SKM-1 (cell line): ENCODE measurements around the gene HECW1.

ENCODE experiments used
- DNase-seq: peaks from one replicate; lab custom pipeline; 2025; ENCODE audit not compliant: unreplicated experiment; lab: John Stamatoyannopoulos, UW

Gene HECW1

DNA sequence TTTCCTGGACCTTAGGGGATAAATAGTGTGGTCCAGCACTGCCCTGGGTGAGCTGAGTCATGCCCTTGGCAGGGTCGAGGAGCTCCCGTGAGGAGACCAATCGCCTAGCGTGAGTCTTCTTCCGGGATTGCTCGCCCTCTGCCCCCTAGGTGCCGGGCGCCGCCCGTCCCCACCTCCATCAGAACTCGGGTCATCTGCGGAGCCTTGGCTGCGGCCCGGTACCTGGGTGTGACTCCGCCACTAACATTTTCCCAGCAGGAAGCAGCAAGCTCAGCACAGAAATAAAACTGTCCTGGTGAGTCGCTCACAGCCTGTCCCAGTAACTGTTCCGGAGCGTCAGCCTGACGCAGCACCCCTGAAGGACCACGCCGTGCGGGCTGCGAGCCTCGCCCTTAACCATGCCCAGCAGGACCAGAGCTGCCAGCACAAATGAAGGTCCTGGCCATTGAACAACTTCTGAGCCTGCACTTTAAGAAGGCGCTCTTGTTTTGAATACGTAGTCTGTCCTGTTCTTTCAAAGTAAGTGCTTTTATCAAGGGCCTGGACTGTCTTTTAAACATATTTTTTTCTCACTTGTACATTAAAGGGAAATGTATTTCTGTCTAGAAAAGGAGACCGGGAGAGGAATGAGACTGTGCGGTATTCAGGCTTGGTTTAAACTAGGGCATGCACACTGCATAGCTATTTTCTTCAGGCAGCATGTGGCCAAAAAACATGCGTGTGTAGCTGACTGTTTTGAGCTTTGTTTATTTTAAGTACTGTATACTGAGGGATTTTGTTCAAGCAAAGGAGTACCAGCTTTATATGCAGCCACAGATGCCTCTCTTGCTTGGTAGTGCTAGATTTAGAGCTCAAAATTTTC lies 136.7 kb downstream of the HECW1 start:
- DNase-seq = no peak

DNA sequence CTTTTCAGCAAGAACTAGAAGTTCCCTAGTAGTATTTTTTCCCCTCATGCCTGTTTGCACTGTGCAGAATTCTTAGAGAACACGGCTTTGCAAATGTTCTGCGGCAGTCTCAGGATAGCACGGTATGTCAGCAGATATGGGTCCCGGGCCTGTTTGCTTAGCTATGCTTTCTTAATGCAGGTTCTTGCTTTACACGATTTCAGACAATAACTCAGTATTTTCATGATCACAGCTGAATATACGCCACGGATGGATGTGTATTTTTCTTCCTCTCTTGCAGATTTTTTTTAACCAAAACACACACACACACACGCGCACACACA lies 137.3 kb downstream of the HECW1 start:
- no peak for DNase-seq

DNA sequence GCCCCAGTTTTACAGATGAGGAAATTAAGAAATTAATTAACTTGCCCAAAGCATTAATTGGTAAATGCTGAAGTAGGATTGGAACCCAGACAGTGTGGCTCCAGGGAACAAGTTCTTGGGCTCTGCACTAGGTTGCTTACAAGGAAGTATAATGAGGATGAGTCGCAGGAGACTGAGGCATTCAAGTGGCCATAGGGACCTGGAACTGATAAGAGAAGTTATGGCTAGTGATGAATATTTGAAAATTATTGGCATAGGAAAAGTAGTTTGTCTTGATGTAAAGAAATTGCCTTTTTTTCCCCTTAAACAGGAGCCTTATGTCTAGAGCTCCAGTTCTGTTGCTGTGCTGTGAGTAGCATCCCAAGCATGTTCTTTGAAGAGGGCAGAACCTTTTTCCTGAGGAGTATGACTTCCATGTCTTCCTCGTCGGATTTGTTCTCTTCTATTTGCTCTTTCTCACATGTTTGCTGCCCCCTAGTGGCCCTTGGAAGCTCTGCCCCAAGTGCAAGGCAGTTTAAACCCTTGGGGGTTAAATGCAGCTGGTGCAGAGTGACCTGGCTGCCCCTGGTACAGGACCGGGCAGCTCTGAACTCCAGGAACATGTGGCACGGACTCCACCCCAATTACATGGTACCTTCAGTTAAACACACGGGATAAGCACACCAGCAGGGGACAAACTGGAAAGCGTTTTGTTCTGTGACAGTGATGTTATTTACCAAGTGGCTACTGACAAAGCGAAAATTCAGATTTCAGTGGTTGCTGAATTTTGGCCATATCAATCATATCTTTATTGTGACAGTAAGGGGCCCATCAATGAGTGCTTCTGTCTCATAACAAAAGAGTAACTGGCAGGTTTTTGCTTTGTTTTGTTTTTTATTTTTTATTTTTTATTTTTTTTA lies 148.8 kb downstream of the HECW1 start:
- peak; percentile 37 for DNase-seq

DNA sequence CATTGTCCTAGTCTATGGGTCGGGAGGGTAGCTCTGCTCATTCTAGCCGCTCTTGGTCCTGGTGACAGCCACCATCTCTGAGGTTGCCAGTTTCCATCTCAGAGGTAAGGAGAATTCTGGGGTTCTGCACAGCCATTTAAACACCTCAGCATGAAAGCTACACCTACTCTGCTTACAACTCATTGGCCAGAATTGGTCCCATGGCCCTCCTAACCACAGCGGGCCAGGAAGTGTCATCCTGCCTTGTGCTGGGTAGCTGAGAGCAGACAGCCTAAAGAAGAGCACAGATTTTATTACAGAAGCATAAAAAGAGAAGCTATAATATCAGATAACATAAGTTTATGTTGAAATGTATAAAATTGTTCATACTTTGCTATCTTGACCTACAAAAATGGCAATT lies 152.7 kb downstream of the HECW1 start:
- DNase-seq = no peak

DNA sequence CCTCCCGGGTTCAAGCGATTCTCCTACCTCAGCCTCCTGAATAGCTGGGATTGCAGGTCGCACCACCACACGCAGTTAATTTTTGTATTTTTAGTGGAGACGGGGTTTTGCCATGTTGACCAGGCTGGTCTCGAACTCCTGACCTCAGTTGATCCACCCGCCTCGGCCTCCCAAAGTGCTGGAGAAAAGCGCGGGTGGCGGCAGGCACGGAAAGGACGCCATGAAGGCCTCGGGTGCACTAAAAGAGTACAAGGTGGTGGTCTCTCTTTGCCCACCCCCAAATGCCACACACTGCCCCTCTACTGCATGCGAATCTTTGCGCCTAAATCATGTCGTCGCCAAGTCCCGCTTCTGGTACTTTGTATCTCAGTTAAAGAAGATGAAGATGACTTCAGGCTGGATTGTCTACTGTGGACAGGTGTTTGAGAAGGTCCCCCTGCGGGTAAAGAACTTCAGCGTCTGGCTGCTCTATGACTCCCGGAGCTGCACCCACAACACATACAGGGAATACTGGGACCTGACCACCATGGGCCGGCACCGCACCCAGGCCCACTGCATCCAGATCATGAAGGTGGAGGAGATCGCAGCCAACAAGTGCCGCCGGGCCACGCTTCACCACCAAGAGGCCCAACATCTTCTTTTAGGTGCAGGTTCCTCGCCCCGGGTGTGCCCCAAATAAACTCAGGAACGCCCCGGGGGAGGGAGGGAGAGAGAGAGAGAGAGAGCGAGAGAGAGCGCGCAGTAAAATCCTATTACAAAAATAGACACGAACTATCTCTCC lies 161.7 kb downstream of the HECW1 start:
- DNase-seq = no peak

DNA sequence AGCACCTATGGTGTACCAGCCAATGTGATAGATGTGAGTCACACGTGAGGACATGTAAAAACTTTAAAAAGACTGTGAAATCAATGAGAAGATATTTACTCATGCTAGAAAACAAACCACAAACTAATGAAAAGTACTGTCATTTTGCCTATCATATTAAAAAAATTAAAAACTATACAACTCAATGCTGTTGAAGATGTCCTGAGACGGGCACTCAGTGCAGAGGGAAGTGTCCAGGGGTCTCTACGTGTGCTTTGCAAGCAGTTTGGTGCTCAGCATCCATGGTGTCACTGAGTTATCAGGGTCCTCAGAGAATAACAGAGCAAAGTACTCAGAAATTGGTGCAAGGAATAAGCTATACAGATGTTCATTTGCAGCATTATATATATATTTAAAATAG lies 162.3 kb downstream of the HECW1 start:
- DNase-seq = no peak

DNA sequence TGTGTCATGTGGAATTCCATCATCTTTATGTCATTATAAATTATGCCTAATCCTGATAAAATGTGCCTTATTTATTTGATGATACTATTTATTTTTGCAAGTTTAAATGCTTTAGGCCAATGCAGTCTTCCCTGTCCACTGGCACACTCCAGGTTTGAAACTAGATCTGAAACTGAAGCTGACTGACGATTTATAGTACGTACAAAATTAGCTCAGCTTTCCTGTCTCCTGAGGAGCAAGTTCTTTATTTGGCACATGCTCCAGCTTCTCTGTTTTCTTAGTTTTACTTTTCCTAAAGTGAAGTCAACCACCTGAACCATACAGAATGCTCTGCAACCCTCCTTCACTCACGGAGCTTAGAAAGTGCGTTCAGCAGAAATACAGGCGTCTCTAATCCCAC lies 164.1 kb downstream of the HECW1 start:
- no peak for DNase-seq

DNA sequence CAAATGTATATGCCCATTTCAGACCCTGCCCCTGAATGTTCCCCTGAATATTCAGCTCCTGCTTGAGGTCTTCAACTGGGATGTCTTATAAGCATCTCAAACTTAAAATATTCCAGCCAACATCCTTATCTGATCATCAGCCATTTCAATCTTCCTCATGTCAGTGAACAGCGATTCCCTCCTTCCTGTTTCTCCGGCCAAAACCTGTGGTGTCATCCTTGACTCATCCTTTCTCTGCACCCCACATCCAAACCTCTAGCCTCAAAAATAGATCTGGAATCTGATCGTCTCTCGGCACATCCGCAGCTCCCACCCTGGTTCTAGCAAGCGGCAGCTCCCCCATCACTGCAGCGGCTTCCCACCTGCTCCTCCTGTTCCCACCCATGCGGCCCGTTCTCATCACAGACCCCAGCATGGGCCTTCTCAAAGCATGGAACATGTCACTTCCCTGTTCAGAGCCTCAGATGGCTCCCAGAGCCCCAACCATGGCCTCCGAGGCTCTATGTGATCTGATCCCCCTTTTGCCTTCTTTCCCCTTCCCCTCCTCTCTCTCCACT lies 165.7 kb downstream of the HECW1 start:
- DNase-seq = no peak

DNA sequence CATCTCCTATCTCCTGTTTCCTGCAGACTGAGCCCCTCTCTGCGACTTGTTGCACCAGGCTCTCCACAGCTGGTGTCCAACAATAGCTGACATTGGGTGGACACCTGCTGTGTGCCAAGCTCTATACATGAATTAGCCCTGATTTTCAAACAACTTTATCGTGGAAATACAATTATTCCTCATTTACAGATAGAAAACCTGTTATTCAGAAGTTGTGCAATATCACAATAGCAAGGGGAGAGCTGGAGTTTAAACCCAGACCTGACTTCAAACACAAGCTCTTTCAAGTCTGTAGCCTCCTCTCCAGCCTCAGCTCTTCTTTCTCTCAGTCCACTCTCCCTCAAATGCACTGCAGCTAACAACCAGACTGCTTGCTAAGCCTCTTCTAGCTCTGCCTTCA lies 168.8 kb downstream of the HECW1 start:
- DNase-seq = no peak

DNA sequence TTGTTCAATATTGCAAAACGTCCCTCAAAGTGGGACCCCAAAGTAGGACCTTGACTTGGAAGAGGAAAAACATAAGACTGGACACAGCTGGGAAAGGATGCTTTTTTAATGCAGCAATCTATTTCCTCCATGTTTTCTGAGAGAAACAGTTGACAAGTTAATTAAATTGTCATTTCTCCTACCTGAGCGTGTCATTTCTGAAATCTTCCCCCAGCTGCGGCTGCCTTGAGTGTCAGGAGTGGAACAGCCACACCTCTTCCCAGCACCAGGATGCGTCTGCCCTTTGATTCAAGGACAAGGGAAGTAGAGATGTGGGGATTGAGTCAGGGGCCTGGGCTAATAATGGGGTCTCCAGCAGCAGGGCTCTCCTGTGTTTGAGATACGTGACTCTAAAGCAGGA lies 171.3 kb downstream of the HECW1 start:
- no peak for DNase-seq

DNA sequence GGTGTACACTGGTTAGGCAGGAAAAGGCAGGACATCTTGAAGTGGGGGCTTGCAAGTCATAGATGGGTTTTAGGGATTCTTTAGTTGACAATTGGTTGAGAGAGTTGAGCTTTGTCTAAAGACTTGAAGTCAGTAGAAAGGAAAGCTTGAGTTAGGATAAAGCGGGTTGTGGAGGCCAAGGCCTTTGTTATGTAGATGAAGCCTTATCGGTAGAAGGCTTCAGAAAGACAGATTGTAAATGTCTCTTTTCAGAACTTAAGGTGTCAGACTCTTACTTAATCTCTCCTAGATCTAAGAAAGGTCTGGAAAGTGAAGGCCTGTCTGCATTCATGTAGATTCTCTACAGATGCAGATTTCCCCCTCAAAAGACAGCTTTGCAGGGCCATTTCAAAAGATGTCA lies 177.4 kb downstream of the HECW1 start:
- no peak for DNase-seq

DNA sequence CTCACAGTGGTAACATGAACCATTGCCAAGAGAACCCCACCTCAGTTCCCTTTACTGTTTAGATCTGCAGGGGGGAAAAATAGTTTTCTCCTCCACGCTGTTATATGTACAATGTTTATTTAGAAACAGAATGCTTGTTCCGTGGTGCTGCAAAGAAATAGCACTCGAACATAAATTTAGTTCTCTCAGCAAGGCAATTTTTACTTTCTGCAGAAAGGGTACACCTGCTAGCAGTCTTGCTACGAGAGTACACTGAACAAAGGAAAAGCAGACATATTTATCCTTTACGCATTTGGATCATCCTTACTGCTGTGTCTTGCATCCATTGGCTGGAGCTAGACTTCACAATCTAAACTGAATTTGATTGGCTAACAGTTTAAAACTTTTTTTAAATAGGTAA lies 178.5 kb downstream of the HECW1 start:
- DNase-seq = no peak

DNA sequence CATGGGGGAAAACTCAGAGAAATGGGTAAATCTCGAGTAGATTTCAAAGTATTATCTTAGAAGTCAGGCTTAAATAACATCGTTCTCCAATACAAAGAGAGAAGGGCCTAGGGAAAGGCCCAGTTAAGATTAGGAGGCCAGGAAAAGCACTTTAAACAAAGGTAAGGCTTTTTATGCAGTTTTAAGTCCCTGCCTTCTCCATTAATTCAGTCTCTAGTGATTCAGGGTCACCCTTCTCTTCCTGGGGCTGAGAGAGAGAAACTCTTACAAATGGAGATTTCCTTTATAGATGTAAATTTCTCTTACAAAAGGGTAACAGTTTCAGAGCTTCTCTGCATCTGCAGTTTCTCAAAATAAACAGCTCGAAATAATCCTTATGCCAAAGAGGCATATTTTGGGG lies 179.3 kb downstream of the HECW1 start:
- DNase-seq = no peak

DNA sequence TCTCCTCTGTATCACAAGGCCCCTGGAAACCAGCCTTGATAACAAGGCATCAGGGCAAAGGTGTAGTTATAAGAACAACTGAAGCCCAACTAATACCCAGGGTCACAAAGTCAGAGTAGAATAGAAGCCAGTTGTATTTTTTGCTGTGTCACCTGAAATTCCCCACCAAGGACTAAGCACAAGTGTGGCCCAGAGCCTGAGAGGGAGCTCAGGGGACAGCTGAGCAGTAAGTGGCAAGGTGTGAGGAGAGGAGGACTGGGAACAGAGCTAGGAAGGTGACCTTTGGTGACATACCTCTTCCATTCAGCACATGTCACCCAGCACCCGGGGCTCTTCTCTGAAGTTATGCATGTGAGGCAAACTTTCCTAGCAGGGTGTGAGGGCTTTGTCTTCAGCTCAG lies 179.9 kb downstream of the HECW1 start:
- no peak for DNase-seq

DNA sequence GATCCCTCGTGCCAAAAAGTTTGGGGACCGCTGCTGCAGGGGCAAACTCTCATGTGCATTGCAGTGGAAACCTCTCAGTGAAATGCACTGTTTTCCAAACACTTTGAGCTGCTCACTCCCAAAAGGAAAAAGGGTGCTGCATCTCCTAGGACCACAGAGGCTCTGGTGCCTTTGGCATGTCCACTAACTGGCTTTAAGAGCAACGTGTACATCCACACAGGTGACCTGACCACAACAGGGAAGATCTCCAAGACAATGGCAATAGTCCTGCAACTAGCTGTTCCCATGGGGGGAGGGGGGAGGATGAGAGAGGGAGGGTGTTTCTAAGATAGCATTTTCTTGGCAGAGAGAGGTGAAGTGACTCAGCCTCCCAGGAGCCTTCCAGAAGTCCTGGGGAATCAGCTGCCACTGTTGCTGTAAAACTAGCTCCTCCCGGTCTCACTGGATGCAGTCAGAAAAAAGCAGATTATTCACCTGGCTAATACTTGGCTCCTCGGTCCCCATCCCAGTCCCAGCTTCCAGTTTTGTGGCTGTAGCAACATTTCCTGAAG lies 181.7 kb downstream of the HECW1 start:
- no peak for DNase-seq

DNA sequence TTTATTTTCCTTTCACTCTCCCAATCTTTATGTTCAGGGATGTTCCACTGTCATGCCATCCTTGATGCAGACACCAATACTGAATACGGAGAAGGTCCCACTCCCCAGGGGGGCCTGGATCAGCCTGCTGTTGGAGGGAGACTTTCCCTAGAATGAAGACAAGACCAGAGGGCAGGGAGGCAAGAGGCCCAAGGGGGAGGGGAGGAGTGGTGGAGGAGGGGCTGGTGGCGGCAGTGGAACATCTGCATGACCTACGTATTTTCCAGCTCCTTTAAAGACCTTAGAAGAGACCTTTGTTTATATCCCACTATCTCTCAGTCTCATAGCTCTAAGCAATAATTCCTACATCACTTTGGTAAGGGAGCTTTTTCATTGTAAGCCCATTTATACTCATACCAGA lies 183.0 kb downstream of the HECW1 start:
- no peak for DNase-seq

DNA sequence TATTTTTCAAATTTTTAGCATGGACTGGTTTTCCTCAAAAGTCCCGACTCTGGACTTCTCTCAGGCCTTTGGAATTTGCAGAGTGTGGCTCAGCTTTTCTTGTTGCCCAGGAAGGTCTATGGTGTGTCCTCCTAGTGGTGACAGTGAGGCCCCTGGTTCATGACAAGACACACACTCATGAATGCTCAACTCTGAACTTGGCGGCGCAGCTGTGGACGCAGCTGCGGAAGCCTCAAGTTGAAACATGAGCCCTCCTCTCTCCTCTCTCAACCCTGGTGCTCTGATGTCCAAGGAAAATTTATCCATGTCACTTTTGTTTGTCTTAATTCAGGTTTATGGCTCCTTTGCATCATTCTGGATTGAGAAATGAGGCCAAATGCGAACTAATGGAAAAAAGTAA lies 183.9 kb downstream of the HECW1 start:
- DNase-seq = no peak

DNA sequence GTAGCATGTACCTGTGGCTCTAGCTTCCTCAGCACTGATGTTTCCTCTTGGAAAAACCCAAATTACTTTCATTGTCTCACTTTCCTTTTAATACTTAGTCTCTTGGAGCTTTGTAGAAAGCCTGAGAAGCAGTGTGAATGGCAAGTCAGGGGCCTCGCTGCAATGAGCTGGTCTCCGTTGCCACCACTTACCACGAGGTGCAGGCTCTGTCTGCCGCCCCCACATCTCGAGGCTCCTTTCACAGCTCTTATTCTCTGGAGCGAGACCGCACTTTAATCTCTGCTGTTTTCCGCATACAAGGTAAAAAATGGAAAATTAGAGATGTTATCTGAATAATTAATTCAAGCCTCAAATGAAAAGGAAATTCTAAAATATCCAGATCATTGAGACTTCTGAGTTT lies 186.2 kb downstream of the HECW1 start:
- DNase-seq = no peak

DNA sequence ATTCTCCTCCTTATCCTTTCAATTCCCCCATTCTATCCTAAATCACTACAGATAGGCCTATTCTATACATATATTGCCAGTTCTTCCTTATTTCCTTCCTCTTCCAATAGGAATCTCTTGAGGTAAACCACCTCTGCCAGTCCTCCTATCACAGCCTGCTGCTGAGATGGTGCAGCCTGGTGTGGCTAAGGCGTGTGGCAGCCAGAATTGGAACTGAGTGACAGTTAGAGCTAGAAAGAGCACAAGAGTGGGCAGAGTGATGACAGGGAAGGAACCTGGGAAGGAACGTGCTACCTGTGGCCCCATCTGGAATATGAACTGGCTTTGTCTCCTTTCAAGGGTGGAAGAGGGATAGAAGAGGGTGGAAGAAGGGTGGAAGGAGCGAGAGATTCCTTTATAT lies 187.7 kb downstream of the HECW1 start:
- DNase-seq = no peak

DNA sequence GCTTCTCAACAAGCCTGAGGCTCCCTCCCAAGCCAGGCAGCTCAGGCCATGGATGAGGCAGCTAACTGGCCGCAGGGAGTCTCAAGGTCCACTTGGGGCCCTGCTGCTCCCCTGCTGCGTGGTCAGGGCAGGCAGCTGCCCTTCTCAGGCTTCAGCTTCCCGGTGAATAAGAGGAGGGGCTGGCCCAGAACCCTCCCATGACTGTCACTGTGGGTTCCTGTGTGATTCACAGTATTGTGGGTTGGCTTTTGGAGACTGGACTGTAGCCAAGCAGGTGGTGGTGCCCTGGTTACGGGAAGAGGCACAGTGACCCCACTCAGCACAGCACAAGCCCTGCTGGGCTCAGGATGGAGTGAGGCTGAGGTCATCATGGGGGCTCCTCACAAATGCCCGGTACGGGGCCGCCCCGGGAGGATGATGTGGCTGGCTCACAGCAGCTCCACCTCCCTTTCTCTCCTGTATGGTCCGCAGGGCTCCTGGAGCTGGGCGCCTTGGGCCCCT lies 189.8 kb downstream of the HECW1 start:
- no peak for DNase-seq
